CD4-positive, alpha-beta T cell treated with Interleukin-2 at 100 ng/mL for 4 hours (primary cell): Measurements from ENCODE around the gene SGF29.
"Not testable (repeated sequence)": the region's sequence is repeated elsewhere in the genome, so short reads cannot be mapped to it uniquely, and the experiment has no call there.

ENCODE experiments used
- DNase-seq: peaks from one replicate; pipeline ENCODE4 v3.0.0-alpha.2; 2020; ENCODE audit warnings: low spot score

Gene SGF29

GRCh38 chr16:28596115-28596630, 42.5 kb downstream of the SGF29 start:
- no peak for DNase-seq

GRCh38 chr16:28596840-28597691, 43.3 kb downstream of the SGF29 start, which contains the start of gene SULT1A2:
TSS of gene SULT1A2 (minus strand) at chr16:28597050. CDS start at chr16:28595930, 1,120 bp downstream.
- no peak for DNase-seq

GRCh38 chr16:28597692-28598261, 44.1 kb downstream of the SGF29 start:
- no peak for DNase-seq

GRCh38 chr16:28599377-28600285, 45.9 kb downstream of the SGF29 start:
- not testable (repeated sequence) for DNase-seq

- DNase-seq: not testable (repeated sequence)
Observed at GRCh38 chr16:28600965-28601364, 47.2 kb downstream of the SGF29 start.

- not testable (repeated sequence) for DNase-seq
Observed at GRCh38 chr16:28601589-28601988, 47.9 kb downstream of the SGF29 start.

GRCh38 chr16:28602062-28602461, 48.3 kb downstream of the SGF29 start:
- not testable (repeated sequence) for DNase-seq

GRCh38 chr16:28602529-28602928, 48.8 kb downstream of the SGF29 start:
- no peak for DNase-seq

GRCh38 chr16:28603381-28604185, 49.9 kb downstream of the SGF29 start:
- no peak for DNase-seq

- DNase-seq: no peak
Observed at GRCh38 chr16:28604186-28604565, 50.5 kb downstream of the SGF29 start.

GRCh38 chr16:28606291-28607115, 52.8 kb downstream of the SGF29 start:
- no peak for DNase-seq

- no peak for DNase-seq
Observed at GRCh38 chr16:28607116-28607623, 53.5 kb downstream of the SGF29 start.

- not testable (repeated sequence) for DNase-seq
Observed at GRCh38 chr16:28607681-28608495, 54.2 kb downstream of the SGF29 start.

GRCh38 chr16:28608496-28608808, 54.7 kb downstream of the SGF29 start:
- DNase-seq: not testable (repeated sequence)

GRCh38 chr16:28608867-28609596, 55.3 kb downstream of the SGF29 start:
- DNase-seq: not testable (repeated sequence)

- no peak for DNase-seq
Observed at GRCh38 chr16:28609631-28610594, 56.2 kb downstream of the SGF29 start, which contains the start of gene SULT1A1. TSS of gene SULT1A1 (minus strand) at chr16:28610044. CDS start at chr16:28608855, 1,189 bp downstream.

GRCh38 chr16:28610595-28611191, 57.0 kb downstream of the SGF29 start:
- DNase-seq: no peak
